HUDEP-2 (cell line): ENCODE results near the gene ZNF618.
A peak's percentile ranks its signal among the peaks of the same experiment; 100 is the strongest.

Source experiments
- DNase-seq, 76 experiments: peaks; one replicate each; lab custom pipeline; 2025; ENCODE audit not compliant: unreplicated experiment in 76 of 76; lab: John Stamatoyannopoulos, UW

The ZNF618 gene

DNA sequence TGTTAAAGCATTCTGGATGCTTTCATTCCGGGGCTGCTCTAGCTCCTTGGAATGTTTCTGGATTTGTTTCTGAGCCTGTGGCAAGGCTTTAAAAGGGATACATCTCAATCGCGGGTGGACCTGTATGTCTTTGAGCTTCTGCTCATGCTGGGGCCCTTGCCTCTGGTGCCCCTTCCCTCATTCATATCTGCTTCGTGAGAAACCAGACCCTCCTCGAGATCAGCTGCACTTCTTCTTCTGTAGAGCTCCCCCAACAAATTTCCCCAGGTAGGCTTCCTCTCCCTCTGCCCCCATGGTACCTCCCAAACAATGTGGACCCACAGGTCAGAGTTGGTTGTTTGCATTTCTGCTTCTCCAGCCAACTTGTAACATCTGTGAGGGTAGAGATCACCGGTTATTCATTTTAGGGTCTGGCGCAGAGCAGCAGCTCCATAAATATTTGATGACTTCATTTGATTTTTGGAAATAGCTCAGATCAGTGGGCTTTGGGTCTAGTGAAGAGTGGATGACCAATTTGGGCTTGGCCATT, 6.6 kb downstream of the ZNF618 start:
- no peak for DNase-seq

- no peak for DNase-seq
Measured at GRCh38 chr9:113885183-113886025, 9.3 kb downstream of the ZNF618 start.

- no peak for DNase-seq
Measured at GRCh38 chr9:113886026-113886369, 9.9 kb downstream of the ZNF618 start.

DNA sequence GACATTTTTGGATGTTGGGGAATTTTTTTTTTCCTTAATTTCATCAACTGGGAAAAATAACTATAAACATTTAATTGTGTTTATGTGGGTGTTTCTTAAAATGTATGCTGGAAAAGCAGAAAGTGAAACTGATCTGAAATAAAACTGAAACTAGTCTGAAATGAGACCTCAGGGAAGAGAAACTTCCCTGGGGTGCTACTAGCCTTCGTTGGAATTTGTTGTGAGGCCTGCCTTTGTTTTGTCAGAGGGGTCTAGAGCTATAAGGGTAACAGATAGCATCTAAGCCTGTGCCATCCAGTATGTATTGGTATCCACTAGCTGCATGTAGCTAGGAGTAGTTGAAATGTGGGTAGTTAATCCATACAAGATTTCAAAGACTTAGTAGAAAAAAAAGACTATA, 10.4 kb downstream of the ZNF618 start:
- DNase-seq = peak in 1 of 76 experiments; percentile 2

DNA sequence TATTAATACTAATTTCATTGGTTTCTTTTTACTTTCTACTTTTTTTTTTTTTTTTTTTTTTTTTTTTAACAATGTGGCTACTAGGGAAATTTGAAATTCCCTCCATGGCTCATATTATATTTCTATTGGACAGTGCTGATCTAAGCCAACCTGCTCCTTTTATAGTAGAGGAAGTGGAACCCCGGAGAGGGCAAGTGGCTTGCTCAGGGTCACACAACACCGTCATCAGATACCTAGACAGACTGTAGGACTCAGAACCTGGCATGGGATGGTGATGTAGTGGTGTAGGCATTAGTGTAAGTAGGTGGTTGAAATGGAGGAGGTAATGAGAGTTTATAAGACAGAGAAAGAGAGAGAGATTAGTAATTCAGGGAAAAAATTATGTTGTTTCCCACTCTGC, 10.8 kb downstream of the ZNF618 start:
- DNase-seq = no peak

- DNase-seq = no peak
Measured at GRCh38 chr9:113887436-113887835, 11.3 kb downstream of the ZNF618 start.

- no peak for DNase-seq
Measured at GRCh38 chr9:113888336-113888735, 12.2 kb downstream of the ZNF618 start.

DNA sequence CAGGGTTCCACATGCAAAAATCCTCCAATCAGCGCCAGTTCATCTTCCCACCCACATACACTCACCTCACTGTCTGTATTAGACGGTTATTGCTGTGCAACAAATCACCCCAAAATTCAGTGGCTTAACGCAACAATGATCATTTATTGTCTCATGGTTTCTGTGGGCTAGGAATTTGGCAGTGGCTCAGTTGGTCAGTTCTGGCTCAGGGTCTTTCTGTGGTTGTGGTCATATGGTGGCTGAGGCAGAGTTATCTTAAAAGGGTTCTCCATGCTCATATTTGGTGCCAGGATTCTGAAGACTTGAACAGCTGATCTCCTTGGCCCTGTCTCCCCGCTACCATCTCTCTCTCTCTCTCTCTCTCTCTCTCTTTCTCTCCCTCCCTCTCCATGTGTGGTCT, 12.9 kb downstream of the ZNF618 start:
- no peak for DNase-seq

- DNase-seq = no peak
Measured at GRCh38 chr9:113890704-113891103, 14.6 kb downstream of the ZNF618 start.

DNA sequence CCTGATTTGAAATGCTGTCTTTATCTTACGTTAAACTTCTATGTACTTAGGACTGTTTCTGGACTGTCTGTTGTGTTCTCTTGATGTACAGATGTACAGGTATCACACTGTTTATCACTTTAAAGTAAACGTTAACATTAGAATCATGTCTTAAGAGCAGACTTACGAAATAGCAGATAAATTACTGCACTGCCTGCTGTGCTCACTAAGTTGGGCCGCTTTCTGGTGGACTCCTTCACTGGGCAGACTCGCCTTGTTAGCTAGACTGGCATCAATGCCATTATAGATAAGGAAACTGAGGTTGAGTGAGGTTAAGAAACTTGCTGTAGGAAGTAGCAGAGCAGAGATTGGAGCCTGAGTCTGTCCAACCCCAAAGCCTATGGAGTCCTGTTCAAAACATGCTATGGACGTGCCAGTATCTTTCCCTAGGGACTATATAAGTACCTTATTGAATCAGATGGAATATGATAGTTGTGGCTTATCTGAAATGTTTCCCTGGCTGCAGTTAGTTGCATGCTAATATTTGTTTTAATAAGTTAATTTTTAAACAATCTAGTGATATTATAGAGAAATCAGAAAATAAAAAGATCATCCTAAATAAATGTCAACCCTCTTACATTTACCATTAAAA, 16.9 kb downstream of the ZNF618 start:
- no peak for DNase-seq

DNA sequence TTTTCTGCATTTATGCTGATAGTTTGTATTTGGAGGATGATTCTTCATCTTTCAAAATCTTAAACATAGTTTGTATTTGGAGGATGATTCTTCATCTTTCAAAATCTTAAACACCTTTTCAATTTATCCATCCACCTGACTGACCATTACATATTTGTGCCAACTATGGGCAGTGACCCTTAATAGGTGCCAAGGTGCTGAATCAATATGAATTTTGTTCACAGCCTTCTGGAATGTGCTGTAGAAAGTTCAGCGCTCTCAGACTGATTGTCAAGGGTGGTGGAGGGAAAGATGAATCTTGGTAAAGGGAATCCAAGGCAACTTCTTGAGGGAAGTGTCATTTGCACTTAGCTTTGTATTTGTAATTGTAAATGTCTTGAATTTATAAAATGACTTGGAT, 18.1 kb downstream of the ZNF618 start:
- DNase-seq = no peak

DNA sequence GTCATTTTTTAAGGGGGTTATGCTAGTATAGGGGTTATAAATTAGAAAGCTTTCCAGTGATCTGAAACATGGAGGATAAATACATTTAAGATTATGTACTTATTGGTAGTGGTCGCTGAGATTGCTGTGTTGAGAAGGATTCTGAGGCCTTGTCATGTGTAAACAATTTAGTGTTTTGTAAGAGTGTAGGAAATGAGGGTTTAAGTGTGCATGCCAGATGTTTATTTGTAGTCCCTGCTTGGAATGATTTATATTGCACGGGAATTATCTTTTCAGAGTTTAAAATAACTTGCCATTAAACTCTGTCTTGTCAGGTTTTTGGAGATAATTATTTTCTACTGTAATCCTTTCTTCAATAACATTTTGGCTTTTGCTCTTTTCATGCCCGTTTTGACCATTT, 19.4 kb downstream of the ZNF618 start:
- DNase-seq = no peak

DNA sequence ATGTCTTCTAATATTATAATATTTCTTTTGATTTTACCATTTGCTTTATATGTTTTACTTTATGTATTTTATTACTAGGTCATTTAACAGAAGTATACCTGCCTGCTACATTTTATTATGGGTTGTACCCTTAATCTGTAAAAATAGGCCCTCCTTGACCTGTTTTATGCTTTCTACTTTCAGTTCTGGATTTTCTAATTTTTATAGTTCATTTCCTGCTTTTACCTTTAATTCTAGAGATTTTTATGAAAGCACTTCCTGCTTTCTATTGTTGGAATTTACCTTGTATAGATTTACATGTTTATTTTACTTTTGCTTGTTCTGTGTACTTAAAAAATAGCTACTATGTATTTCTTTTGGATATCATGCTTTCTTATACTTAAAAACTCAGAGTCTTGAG, 20.6 kb downstream of the ZNF618 start:
- DNase-seq = no peak

- DNase-seq = no peak
Measured at GRCh38 chr9:113898151-113898550, 22.0 kb downstream of the ZNF618 start.

DNA sequence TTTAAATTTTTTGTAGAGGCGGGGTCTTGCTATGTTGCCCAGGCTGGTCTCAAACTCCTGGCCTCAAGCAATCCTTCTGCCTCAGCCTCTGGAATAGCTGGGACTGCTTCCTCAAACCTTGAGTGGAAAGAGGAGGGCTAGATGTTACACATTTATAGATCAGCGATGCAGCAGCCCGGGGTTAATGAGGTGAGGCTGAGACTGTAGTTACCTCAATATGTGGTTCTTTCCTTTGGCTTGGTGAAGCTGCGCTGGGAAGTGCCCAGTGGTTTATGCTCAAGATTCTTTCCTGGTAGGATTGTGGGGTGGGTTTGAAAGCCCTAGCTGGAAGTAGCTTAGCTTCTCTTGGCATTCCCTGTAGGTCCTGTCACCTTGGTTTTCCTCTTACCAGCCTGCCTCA, 22.5 kb downstream of the ZNF618 start:
- no peak for DNase-seq

GRCh38 chr9:113899205-113899604, 23.1 kb downstream of the ZNF618 start:
- no peak for DNase-seq

GRCh38 chr9:113901221-113901688, 25.1 kb downstream of the ZNF618 start:
- no peak for DNase-seq

GRCh38 chr9:113903514-113904077, 27.5 kb downstream of the ZNF618 start:
- no peak for DNase-seq

DNA sequence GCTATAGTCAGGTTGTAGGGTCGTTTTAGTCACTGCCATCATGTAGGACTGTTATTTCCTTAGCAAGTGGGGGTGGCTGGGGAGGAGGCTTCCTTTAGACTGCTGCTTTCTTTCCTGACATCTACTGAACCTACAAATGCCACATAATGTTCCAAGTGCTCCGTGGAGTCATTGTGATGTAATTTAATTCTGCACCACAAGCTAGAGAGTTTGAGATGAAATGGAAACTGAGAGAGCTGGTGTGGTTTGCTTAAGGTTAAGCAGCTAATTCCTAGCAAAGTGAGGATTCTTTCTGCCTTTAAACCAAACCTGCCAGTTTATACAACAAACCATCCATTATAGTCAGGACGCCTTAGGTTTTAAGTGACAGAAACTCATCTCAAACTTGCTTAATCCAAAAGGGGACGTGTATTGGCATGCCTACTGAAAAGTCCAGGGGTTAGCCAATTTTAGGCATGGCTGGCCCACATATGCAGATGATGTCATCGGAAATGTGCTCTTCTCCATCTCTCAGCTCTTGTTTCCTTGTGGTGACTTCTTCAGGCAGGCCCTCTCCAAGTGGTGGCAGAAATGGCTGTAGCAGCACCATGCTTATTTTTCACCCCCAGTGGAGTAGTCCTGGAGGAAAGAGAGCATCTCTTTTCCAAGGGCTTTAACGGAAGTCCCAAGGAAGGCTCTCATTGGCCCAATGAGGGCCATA, 30.5 kb downstream of the ZNF618 start:
- no peak for DNase-seq

DNA sequence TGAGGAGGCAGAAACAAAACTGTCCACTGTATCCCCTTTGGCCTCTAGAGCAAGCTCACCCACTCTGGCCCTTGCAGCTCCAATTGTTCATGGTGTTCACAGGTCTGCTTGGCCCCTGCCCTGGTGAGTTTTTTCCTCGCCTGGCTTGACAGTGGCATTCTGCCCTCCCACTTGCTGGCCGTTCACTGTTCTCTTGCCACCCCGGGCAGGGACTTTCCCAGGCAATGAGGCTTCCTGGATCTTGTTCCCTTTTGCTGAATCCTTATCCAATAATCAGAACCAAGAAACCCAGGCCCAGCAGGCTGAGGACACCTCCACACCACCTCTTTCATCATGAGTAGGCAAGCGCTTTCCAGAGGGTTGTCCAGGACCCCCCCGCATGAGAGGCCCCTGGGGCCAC, 31.2 kb downstream of the ZNF618 start:
- no peak for DNase-seq

GRCh38 chr9:113909421-113909820, 33.3 kb downstream of the ZNF618 start:
- no peak for DNase-seq
